HG03432 (cell line): ENCODE results near the gene GPR139.

Experiments used
- ATAC-seq: cut with Tn5 transposase; IDR thresholded peaks from one replicate; pipeline ENCODE4 v1.9.1; 2021; ENCODE audit warnings: mild to moderate bottlenecking, moderate library complexity; ENCODE audit not compliant: unreplicated experiment

GPR139 gene

GRCh38 chr16:19991614-19992013 lies 82.1 kb downstream of the GPR139 start:
- ATAC-seq: no peak

GRCh38 chr16:19984135-19984534 lies 89.6 kb downstream of the GPR139 start:
- no peak for ATAC-seq
